T-cell (primary cell): ENCODE results near the gene TICAM2. TPM values are rescaled to one million over a fixed set of nuclear protein-coding genes. Genes with fewer than 3 reads are reported as not detected.

Source experiments
- ATAC-seq, 4 experiments: fragments of 200-7000 bp in 3 of 4; fragments of 150-1000 bp in 1 of 4; cut with Tn5 transposase; replicated peaks in 1 of 4; 1 replicate in 3 of 4; 2 replicates in 1 of 4; pipeline ENCODE4 v1.10.0; 2021; ENCODE audit warnings: moderate library complexity in 3 of 4, mild to moderate bottlenecking in 2 of 4, moderate number of reproducible peaks in 1 of 4
- CTCF ChIA-PET, 2 donors: fragments of 300-600 bp; sonication (Branson Sonifier 250); formaldehyde crosslinking; loops; one replicate each; lab custom pipeline; 2022; ENCODE audit warnings: antibody characterized with exemption in 2 of 2; lab: Charles Lee
- POLR2A ChIA-PET, 2 donors: fragments of 300-600 bp; sonication (Branson Sonifier 250); formaldehyde crosslinking; loops; one replicate each; lab custom pipeline; 2022; ENCODE audit warnings: antibody characterized with exemption in 2 of 2; lab: Charles Lee
- DNase-seq, 35 experiments: peaks; one replicate each; pipeline versions ENCODE4 v3.0.0 to v3.0.0-alpha.2; 2013 to 2023
- H3K27ac ChIP-seq: one replicate; pipeline ENCODE4 v1.5.1; 2013; ENCODE audit warnings: low read length
- H3K27me3 ChIP-seq, 2 experiments: replicated peaks in 1 of 2; 1 replicate in 1 of 2; 2 replicates in 1 of 2; pipeline versions ENCODE4 v1.6.1 to v1.7.0; 2013; ENCODE audit warnings: low read length in 1 of 2, mixed read lengths in 1 of 2; ENCODE audit not compliant: control insufficient read depth in 2 of 2, insufficient read depth in 2 of 2; ENCODE audit errors: extremely low read depth in 1 of 2
- H3K36me3 ChIP-seq, 2 donors: 1 replicate in 1 of 2; 2 replicates in 1 of 2; pipeline versions ENCODE4 v1.6.1 to v1.7.0; 2013; ENCODE audit warnings: low read length in 1 of 2; ENCODE audit not compliant: control insufficient read depth in 2 of 2, insufficient read depth in 1 of 2; ENCODE audit errors: extremely low read depth in 1 of 2
- H3K4me1 ChIP-seq, 2 experiments: 1 replicate in 1 of 2; 2 replicates in 1 of 2; pipeline versions ENCODE4 v1.6.1 to v1.7.0; 2013; ENCODE audit warnings: low read length in 2 of 2, mixed read lengths in 1 of 2; ENCODE audit not compliant: insufficient read depth in 2 of 2, control insufficient read depth in 1 of 2; ENCODE audit errors: extremely low read depth in 1 of 2
- H3K4me3 ChIP-seq, 2 donors: 1 replicate in 1 of 2; 2 replicates in 1 of 2; pipeline versions ENCODE4 v1.5.1 to v1.7.0; 2013; ENCODE audit warnings: mild to moderate bottlenecking in 2 of 2, low read length in 1 of 2, moderate library complexity in 1 of 2; ENCODE audit not compliant: control insufficient read depth in 1 of 2; ENCODE audit errors: extremely low read depth in 1 of 2
- H3K9me3 ChIP-seq: 2 replicates; pipeline ENCODE4 v1.7.0; 2013
- H3K27ac Mint-ChIP-seq, 2 donors: one replicate each; pipeline ENCODE4 v1.8.0; 2020 to 2021; ENCODE audit warnings: mild to moderate bottlenecking in 2 of 2, mixed read lengths in 2 of 2
- H3K27me3 Mint-ChIP-seq, 2 donors: one replicate each; pipeline ENCODE4 v1.8.0; 2021 to 2022; ENCODE audit warnings: mixed read lengths in 2 of 2
- H3K36me3 Mint-ChIP-seq: one replicate; pipeline ENCODE4 v1.8.0; 2021; ENCODE audit warnings: mixed read lengths
- H3K4me1 Mint-ChIP-seq, 3 donors: one replicate each; pipeline ENCODE4 v1.8.0; 2020 to 2022; ENCODE audit warnings: mixed read lengths in 3 of 3, mild to moderate bottlenecking in 1 of 3
- H3K4me3 Mint-ChIP-seq, 3 donors: one replicate each; pipeline ENCODE4 v1.8.0; 2020 to 2022; ENCODE audit warnings: mild to moderate bottlenecking in 3 of 3, mixed read lengths in 3 of 3, moderate library complexity in 3 of 3
- H3K9me3 Mint-ChIP-seq, 3 donors: one replicate each; pipeline ENCODE4 v1.8.0; 2020 to 2022; ENCODE audit warnings: mixed read lengths in 3 of 3
- WGBS: methylation state at CpG from one replicate; pipeline ENCODE4 v1.1.5; 2013; ENCODE audit warnings: missing lambda C conversion rate; ENCODE audit not compliant: insufficient coverage; 5-methylcytosine and 5-hydroxymethylcytosine counted together
- total RNA-seq, 35 experiments: library from RNA in 6 of 35; stranded (reverse) in 6 of 35; fragments of 120-200 nt in 1 of 35; gene quantifications; one replicate each; pipeline versions ENCODE4 v1.2.1 to v1.2.4 and lab custom pipeline; 2013 to 2026

The TICAM2 gene
- total RNA-seq, 5 donors from 2014 or later (not counting 1 experiment from before 2014, with no cell fraction given): 0.51 to 1.7 (median 0.82) TPM

DNA sequence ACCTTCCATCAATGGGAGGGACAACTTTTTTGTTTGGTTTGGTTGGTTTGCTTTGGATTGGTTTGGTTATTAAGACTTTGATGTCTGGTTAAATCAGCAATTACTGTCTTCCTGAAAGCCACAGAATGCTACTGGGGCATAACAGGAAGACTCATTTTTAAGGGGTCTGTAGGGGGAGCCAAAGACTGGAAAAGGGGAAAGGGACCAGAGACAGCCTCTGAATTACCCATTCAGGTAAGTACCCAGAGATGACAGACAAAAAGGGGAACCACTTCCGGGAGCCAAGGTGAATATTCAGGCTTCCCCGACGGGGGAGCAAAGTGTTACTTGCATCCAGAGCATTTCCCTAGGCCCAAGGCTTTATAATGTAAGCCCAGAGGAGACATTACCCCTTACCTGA is 53.1 kb downstream of the TICAM2 start:
- H3K36me3 Mint-ChIP-seq: no peaks in the 10 kb centered on the region
- peaks cover 4 to 12% of the 10 kb centered on the region in 2 donors for H3K27me3 Mint-ChIP-seq
- no peak overlapping the region for H3K4me3 Mint-ChIP-seq
- H3K9me3 Mint-ChIP-seq: peaks cover 0 to 7% (median 0%) of the 10 kb centered on the region in 3 donors
- ATAC-seq (no peak), DNase-seq (peak in 1 of 35 experiments; percentile 21)
- no CpG with 5 or more reads among the region's 3 CpGs for WGBS
- Histone ChIP-seq H3K27ac (no peak overlapping the region), H3K36me3 (no peaks in the 10 kb centered on the region), H3K9me3 (peaks cover 2% of the 10 kb centered on the region), H3K4me1 (peaks cover 0 to 5% of the 10 kb centered on the region in 2 experiments), H3K4me3 (no peak overlapping the region), H3K27me3 (peaks cover 0 to 4% of the 10 kb centered on the region in 2 experiments)
- peaks cover 5 to 7% (median 6%) of the 10 kb centered on the region in 3 donors for H3K4me1 Mint-ChIP-seq
- POLR2A ChIA-PET: no interaction called here
- peak overlapping the region in 1 of 2 donors; percentile 4 for H3K27ac Mint-ChIP-seq
- CTCF ChIA-PET: no interaction called here

DNA sequence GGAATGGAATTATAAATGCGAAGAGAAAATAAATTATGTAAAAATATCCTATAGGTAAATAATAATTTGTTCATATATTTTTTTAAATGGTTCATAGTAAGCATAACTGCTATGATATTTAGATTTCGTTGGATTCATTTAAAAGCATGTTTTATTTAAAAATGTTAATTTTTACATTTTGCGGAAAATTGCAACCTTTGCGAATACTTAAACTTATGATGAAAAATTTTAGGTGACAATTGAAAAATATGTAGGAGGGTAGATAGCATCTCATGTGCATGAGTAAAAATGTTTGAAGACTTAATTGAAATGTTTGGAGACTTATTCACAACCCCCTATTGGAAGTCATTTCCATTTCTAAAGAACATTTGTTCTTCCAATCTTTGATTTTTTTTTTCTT is 53.6 kb downstream of the TICAM2 start:
- ATAC-seq (no peak), DNase-seq (no peak)
- no peaks in the 10 kb centered on the region for H3K36me3 Mint-ChIP-seq
- no peaks in the 10 kb centered on the region for H3K36me3 ChIP-seq
- peaks cover 0 to 4% of the 10 kb centered on the region in 2 experiments for H3K27me3 ChIP-seq
- peaks cover 2% of the 10 kb centered on the region for H3K9me3 ChIP-seq
- peaks cover under 1 to 5% of the 10 kb centered on the region in 2 experiments for H3K4me1 ChIP-seq
- WGBS: no CpG with 5 or more reads among the region's 4 CpGs
- H3K4me3 Mint-ChIP-seq: no peak overlapping the region
- POLR2A ChIA-PET: no interaction called here
- peaks cover 4 to 12% of the 10 kb centered on the region in 2 donors for H3K27me3 Mint-ChIP-seq
- peaks cover 5 to 10% (median 9%) of the 10 kb centered on the region in 3 donors for H3K4me1 Mint-ChIP-seq
- CTCF ChIA-PET: no interaction called here
- H3K27ac Mint-ChIP-seq: no peak overlapping the region
- no peak overlapping the region for H3K4me3 ChIP-seq
- H3K9me3 Mint-ChIP-seq: peaks cover 0 to 7% (median 0%) of the 10 kb centered on the region in 3 donors
- H3K27ac ChIP-seq: no peak overlapping the region

DNA sequence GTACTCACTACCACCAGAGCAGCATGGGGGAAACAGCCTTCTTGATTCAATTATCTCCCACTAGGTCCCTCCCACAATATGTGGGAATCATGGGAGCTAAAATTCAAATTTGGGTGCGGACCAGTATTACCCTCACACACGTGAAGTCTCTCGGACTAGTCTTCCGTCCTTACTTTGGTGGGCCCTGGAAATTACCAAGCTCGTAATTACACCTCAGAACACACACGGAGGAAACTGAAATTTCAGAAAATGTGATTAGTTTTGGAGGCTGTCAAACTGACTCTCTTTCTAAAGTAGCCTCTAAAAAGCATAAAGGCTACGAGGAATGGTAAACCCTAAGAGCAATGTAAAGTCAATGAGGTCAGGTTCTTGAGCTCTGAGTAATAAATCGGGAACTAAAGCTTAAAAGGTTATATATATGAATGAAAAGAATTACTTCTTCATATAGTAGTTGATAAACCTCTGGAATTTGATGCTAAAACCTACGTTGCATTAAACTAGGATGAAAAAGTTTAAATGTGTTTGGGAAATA is 56.9 kb downstream of the TICAM2 start:
- no CpG with 5 or more reads among the region's 9 CpGs for WGBS
- Mint-ChIP-seq H3K27me3 (no peaks in the 10 kb centered on the region), H3K9me3 (no peaks in the 10 kb centered on the region), H3K36me3 (peaks cover 20% of the 10 kb centered on the region), H3K4me1 (peaks cover 36 to 42% (median 40%) of the 10 kb centered on the region in 3 donors), H3K27ac (peak overlapping the region; percentile 98), H3K4me3 (peak overlapping the region; percentile 84 to 98 (median 97))
- Histone ChIP-seq H3K4me1 (peaks cover 12 to 31% of the 10 kb centered on the region in 2 experiments), H3K27ac (peak overlapping the region; percentile 87), H3K4me3 (peak overlapping the region; percentile 36 to 76), H3K27me3 (no peaks in the 10 kb centered on the region), H3K9me3 (peaks cover 2% of the 10 kb centered on the region), H3K36me3 (peaks cover 0 to 5% of the 10 kb centered on the region in 2 donors)
- POLR2A ChIA-PET: interaction anchor here (0.6 to 0.7 kb wide), 2 partner anchors 29 to 381 kb away, joined by 3 to 11 read pairs; no protein-coding TSS in a partner anchor
- CTCF ChIA-PET: interaction anchor here (1.1 to 1.4 kb wide), 4 partner anchors 11 to 283 kb away, joined by 3 to 4 read pairs (median 4); partner anchors contain the start of gene PGGT1B (in 1 of the 2)
- no peak for ATAC-seq
- no peak for DNase-seq

DNA sequence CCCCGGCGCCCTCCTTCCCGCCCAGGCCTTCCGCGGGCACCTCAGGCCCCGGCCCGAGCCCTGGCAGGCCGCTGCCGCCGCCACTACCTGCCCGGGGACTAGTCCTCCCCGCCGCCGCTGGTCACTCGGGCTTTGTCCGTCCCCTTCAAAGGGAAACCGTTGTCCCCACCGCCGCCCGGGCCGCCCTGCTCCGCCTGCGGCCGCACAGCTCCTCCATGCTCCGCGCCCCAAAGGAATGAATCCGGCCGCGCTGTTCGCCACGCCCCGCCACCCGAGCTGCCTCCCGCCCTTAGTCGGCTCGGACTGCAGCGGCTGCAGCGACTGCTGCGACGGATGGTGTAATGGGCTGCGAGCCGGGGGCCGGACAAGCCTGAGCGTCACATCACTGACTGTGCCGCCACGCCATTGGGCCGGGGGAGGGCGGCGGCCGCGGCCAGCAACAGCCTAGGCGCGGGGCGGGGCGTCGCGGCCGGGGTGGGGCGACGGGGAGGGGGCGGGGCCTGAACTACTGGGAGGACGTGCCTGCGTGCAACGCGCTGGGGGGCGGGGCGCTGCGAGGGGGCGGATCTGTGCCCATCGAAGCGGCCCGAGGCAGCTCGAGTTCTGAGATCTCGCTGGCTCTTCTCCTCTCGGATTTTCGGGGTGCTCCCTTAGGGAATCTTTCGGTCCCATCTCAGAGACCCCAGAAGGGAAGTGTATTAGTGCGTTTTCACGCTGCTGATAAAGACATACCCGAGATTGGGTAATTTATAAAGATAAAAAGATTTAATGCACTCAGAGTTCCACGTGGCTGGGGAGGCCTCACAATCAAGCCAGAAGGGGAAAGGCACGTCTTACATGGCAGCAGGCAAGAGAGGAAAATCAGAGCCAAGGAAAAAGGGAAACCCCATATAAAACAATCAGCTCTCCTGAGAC is 57.6 kb downstream of the TICAM2 start, which contains the start of gene FEM1C:
TSS of gene FEM1C (minus strand) at position 340 of the 915 bp plus-strand sequence. CDS start 1,282 bp downstream, outside the sequence.
- no peaks in the 10 kb centered on the region for H3K27me3 Mint-ChIP-seq
- DNase-seq: peak; percentile 87 to 99 (median 96)
- WGBS: under 1% methylated on average over 76 of the region's 82 CpGs
- POLR2A ChIA-PET: interaction anchor here (0.6 to 1.2 kb wide), 6 partner anchors 9 to 541 kb away, joined by 3 to 7 read pairs (median 3); no protein-coding TSS in a partner anchor
- peaks cover 26% of the 10 kb centered on the region for H3K36me3 Mint-ChIP-seq
- Histone ChIP-seq H3K27ac (peak within 1 kb of the TSS; percentile 87), H3K27me3 (no peaks in the 10 kb centered on the region), H3K36me3 (peaks cover 0 to 9% of the 10 kb centered on the region in 2 donors), H3K4me3 (peak within 1 kb of the TSS; percentile 73 to 76), H3K9me3 (peaks cover 2% of the 10 kb centered on the region), H3K4me1 (peaks cover 12 to 34% of the 10 kb centered on the region in 2 experiments)
- peak; percentile 85 to 94 (median 90) for ATAC-seq
- no peaks in the 10 kb centered on the region for H3K9me3 Mint-ChIP-seq
- peaks cover 44 to 49% (median 47%) of the 10 kb centered on the region in 3 donors for H3K4me1 Mint-ChIP-seq
- H3K4me3 Mint-ChIP-seq: peak within 1 kb of the TSS; percentile 84 to 98 (median 97)
- CTCF ChIA-PET: interaction anchor here (0.6 to 1.4 kb wide), 9 partner anchors 13 to 283 kb away, joined by 3 to 7 read pairs (median 4); partner anchors contain the start of gene PGGT1B (in 1 of the 2)
- peak within 1 kb of the TSS; percentile 98 for H3K27ac Mint-ChIP-seq

DNA sequence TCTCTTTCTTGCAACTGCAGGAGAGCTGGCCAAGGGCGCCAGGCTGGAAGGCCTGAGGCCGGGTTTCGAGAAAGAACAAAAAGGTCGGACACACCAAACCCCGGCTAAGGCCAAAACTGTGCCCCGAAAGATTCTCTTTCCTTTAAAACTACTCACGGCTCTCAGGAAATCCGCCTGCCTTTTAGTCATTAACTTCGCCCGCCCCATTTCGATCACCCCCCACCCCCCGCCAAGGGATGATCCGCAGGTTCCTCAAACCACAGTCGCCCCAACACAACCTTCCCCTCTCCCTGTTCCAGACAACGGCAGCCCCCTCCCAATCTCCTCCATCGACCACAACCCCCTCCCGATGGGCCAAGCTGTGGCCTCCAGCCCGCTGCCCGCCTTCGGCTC is 58.2 kb downstream of the TICAM2 start:
- POLR2A ChIA-PET: interaction anchor here (0.6 to 2.0 kb wide), 8 partner anchors 8 to 541 kb away, joined by 3 to 21 read pairs (median 4); no protein-coding TSS in a partner anchor
- Histone ChIP-seq H3K36me3 (peaks cover 0 to 15% of the 10 kb centered on the region in 2 donors), H3K27me3 (no peaks in the 10 kb centered on the region), H3K4me1 (peaks cover 12 to 38% of the 10 kb centered on the region in 2 experiments), H3K27ac (peak overlapping the region; percentile 85), H3K4me3 (peak overlapping the region; percentile 73 to 76), H3K9me3 (peaks cover 2% of the 10 kb centered on the region)
- DNase-seq: peak; percentile 18 to 63 (median 38)
- ATAC-seq: peak; percentile 40 to 52 (median 42)
- CTCF ChIA-PET: interaction anchor here (0.8 to 2.6 kb wide), 7 partner anchors 12 to 297 kb away, joined by 3 to 9 read pairs (median 5); partner anchors contain the start of genes AP3S1 (in 1 of the 2) and ATG12 (in 1 of the 2)
- 0% methylated on average over 20 of the region's 20 CpGs for WGBS
- H3K9me3 Mint-ChIP-seq: no peaks in the 10 kb centered on the region
- peak overlapping the region; percentile 84 to 98 (median 97) for H3K4me3 Mint-ChIP-seq
- H3K27me3 Mint-ChIP-seq: no peaks in the 10 kb centered on the region
- peak overlapping the region; percentile 93 to 98 for H3K27ac Mint-ChIP-seq
- peaks cover 32% of the 10 kb centered on the region for H3K36me3 Mint-ChIP-seq
- H3K4me1 Mint-ChIP-seq: peaks cover 49 to 54% (median 53%) of the 10 kb centered on the region in 3 donors
